Osteoblast (primary cell): ENCODE measurements around the gene FIBIN. TPM values are rescaled to one million over a fixed set of nuclear protein-coding genes. Genes with fewer than 3 reads are reported as not detected.
"Not testable (repeated sequence)": the region's sequence is repeated elsewhere in the genome, so short reads cannot be mapped to it uniquely, and the experiment has no call there.

Experiments
- DNase-seq: peaks from one replicate; pipeline ENCODE4 v3.0.0; 2011; ENCODE audit warnings: low spot score, mixed read lengths; ENCODE audit not compliant: insufficient read length; ENCODE audit errors: missing footprints
- H2AFZ ChIP-seq: 2 replicates; pipeline ENCODE4 v1.6.0; 2011; ENCODE audit warnings: mild to moderate bottlenecking, low read length
- H3K27ac ChIP-seq: 2 replicates; pipeline ENCODE4 v1.5.1; 2011; ENCODE audit warnings: mild to moderate bottlenecking, low read depth, low read length, moderate library complexity
- H3K27me3 ChIP-seq: 2 replicates; pipeline ENCODE4 v1.6.0; 2012; ENCODE audit warnings: mild to moderate bottlenecking, control low read depth, inconsistent platforms, low read length, moderate library complexity; ENCODE audit not compliant: insufficient read depth
- H3K36me3 ChIP-seq: 2 replicates; pipeline ENCODE4 v1.5.1; 2011; ENCODE audit warnings: mild to moderate bottlenecking, low read length, control low read depth, moderate library complexity; ENCODE audit not compliant: insufficient read depth
- H3K4me1 ChIP-seq: 2 replicates; pipeline ENCODE4 v1.5.1; 2011; ENCODE audit warnings: mild to moderate bottlenecking, low read length, control low read depth, moderate library complexity; ENCODE audit not compliant: insufficient read depth
- H3K4me2 ChIP-seq: 2 replicates; pipeline ENCODE4 v1.6.0; 2011; ENCODE audit warnings: mild to moderate bottlenecking, low read length; ENCODE audit not compliant: insufficient read depth
- H3K4me3 ChIP-seq: fragments of 200-600 bp; sonication (generic); 3 replicates; pipeline ENCODE4 v1.5.1; 2012; ENCODE audit warnings: mild to moderate bottlenecking, low read length, inconsistent platforms; ENCODE audit not compliant: insufficient read depth
- H3K79me2 ChIP-seq: 2 replicates; pipeline ENCODE4 v1.6.0; 2012; ENCODE audit warnings: mild to moderate bottlenecking, low read length, control low read depth, inconsistent platforms; ENCODE audit not compliant: insufficient read depth
- H3K9me3 ChIP-seq: 2 replicates; pipeline ENCODE4 v1.5.1; 2011; ENCODE audit warnings: low read depth, low read length, control low read depth
- H4K20me1 ChIP-seq: 2 replicates; pipeline ENCODE4 v1.6.0; 2012; ENCODE audit warnings: mild to moderate bottlenecking, low read length, control low read depth; ENCODE audit not compliant: insufficient read depth
- CTCF ChIP-seq: IDR thresholded peaks from 2 replicates; pipeline ENCODE4 v1.5.1; 2011; ENCODE audit warnings: mild to moderate bottlenecking, low read depth, low read length, moderate library complexity; ENCODE audit errors: extremely low read depth
- total RNA-seq: library from RNA; depleted of rRNA; stranded (reverse); fragments of >200 nt; gene quantifications from 2 replicates; pipeline ENCODE4 v1.2.3, GENCODE V29; 2012

FIBIN gene
- total RNA-seq, 1 donor: 30.0 TPM

- H3K36me3 ChIP-seq: no peaks in the 10 kb centered on the region
- no peak overlapping the region for H2AFZ ChIP-seq
- H3K79me2 ChIP-seq: peaks cover 6% of the 10 kb centered on the region
- no peak for TF ChIP-seq CTCF
- H3K4me2 ChIP-seq: no peak overlapping the region
- H3K9me3 ChIP-seq: no peaks in the 10 kb centered on the region
- H4K20me1 ChIP-seq: no peaks in the 10 kb centered on the region
- H3K27me3 ChIP-seq: no peaks in the 10 kb centered on the region
- DNase-seq: no peak
- peaks cover 8% of the 10 kb centered on the region for H3K4me1 ChIP-seq
- H3K27ac ChIP-seq: no peak overlapping the region
- no peak overlapping the region for H3K4me3 ChIP-seq
These were observed 3.5 kb downstream of the FIBIN start for GRCh38 chr11:26997378-26997777.

GRCh38 chr11:27001136-27001730, 7.3 kb downstream of the FIBIN start:
- not testable (repeated sequence) for H3K27me3 ChIP-seq, H4K20me1 ChIP-seq, H3K4me2 ChIP-seq, H3K79me2 ChIP-seq, H2AFZ ChIP-seq, H3K9me3 ChIP-seq, H3K36me3 ChIP-seq, H3K4me3 ChIP-seq, H3K4me1 ChIP-seq, DNase-seq
- H3K27ac ChIP-seq: peak overlapping the region; percentile 28

DNA sequence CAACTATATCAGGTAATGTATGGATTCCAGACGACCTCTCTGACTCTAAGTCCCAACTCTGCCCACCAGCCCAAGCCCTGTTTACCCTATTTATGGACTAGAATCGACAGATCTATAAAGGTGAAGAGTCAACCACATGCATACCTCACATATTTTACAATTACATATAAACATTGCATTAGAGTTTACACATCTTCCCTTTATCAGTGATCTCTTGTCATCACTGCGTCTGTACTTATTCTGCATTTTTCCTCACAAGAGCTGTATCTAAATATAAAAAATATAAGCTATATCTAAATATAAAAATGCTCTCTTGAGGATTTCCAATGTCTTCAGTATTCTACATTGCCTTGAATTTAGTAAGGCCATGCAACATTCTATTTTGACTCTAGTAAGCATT, 8.5 kb downstream of the FIBIN start:
- Histone ChIP-seq H3K9me3 (no peaks in the 10 kb centered on the region), H3K4me2 (no peak overlapping the region), H3K27ac (no peak overlapping the region), H3K36me3 (no peaks in the 10 kb centered on the region), H2AFZ (no peak overlapping the region), H3K4me1 (no peaks in the 10 kb centered on the region), H3K27me3 (no peaks in the 10 kb centered on the region), H3K4me3 (no peak overlapping the region), H3K79me2 (no peaks in the 10 kb centered on the region), H4K20me1 (no peaks in the 10 kb centered on the region)
- DNase-seq: no peak
- no peak for TF ChIP-seq CTCF

- DNase-seq: no peak
- H3K4me1 ChIP-seq: no peaks in the 10 kb centered on the region
- no peaks in the 10 kb centered on the region for H3K9me3 ChIP-seq
- H3K4me2 ChIP-seq: no peak overlapping the region
- no peaks in the 10 kb centered on the region for H3K79me2 ChIP-seq
- H4K20me1 ChIP-seq: no peaks in the 10 kb centered on the region
- no peak overlapping the region for H2AFZ ChIP-seq
- no peak overlapping the region for H3K4me3 ChIP-seq
- TF ChIP-seq CTCF: no peak
- H3K27me3 ChIP-seq: no peaks in the 10 kb centered on the region
- no peak overlapping the region for H3K27ac ChIP-seq
- no peaks in the 10 kb centered on the region for H3K36me3 ChIP-seq
These were observed 8.9 kb downstream of the FIBIN start for GRCh38 chr11:27002838-27003237.
